Nephron (organoid): ENCODE measurements around the gene FAM118B.
A peak's percentile ranks its signal among the peaks of the same experiment; 100 is the strongest.

Experiments
- H3K27ac Mint-ChIP-seq, 3 experiments: 2 replicates each; pipeline ENCODE4 v1.8.0; 2020; ENCODE audit warnings: mixed read lengths in 3 of 3, mild to moderate bottlenecking in 2 of 3, moderate library complexity in 1 of 3
- H3K27me3 Mint-ChIP-seq: 2 replicates; pipeline ENCODE4 v1.8.0; 2021; ENCODE audit warnings: low read depth, mild to moderate bottlenecking, moderate library complexity, mixed read lengths
- H3K36me3 Mint-ChIP-seq: 2 replicates; pipeline ENCODE4 v1.8.0; 2020; ENCODE audit warnings: low read depth, mixed read lengths
- H3K4me1 Mint-ChIP-seq: 2 replicates; pipeline ENCODE4 v1.8.0; 2020; ENCODE audit warnings: mixed read lengths
- H3K4me3 Mint-ChIP-seq, 3 experiments: 2 replicates each; pipeline ENCODE4 v1.8.0; 2020; ENCODE audit warnings: mild to moderate bottlenecking in 3 of 3, mixed read lengths in 3 of 3, moderate library complexity in 2 of 3
- H3K9me3 Mint-ChIP-seq: 2 replicates; pipeline ENCODE4 v1.8.0; 2020; ENCODE audit warnings: mixed read lengths
- CTCF ChIP-seq, 3 experiments: fragments of 200-600 bp; sonication (generic); IDR thresholded peaks; one replicate each; pipeline ENCODE4 v1.5.0; 2021; ENCODE audit warnings: antibody characterized with exemption in 3 of 3; ENCODE audit not compliant: unreplicated experiment in 3 of 3

FAM118B gene

GRCh38 chr11:126288237-126288636 is 76.7 kb downstream of the FAM118B start:
- TF ChIP-seq CTCF (IDR thresholded peaks at IDR 0.05; ENCODE audit: unreplicated experiment in 3 of 3): no peak
- Mint-ChIP-seq H3K27me3 (no peaks in the 10 kb centered on the region), H3K36me3 (peaks cover 18% of the 10 kb centered on the region), H3K4me1 (peaks cover 9% of the 10 kb centered on the region), H3K9me3 (no peaks in the 10 kb centered on the region), H3K4me3 (no peak overlapping the region), H3K27ac (no peak overlapping the region)

- Mint-ChIP-seq H3K4me3 (no peak overlapping the region), H3K9me3 (no peaks in the 10 kb centered on the region), H3K27ac (no peak overlapping the region), H3K27me3 (no peaks in the 10 kb centered on the region), H3K36me3 (peaks cover 34% of the 10 kb centered on the region), H3K4me1 (no peaks in the 10 kb centered on the region)
- no peak for TF ChIP-seq CTCF (IDR thresholded peaks at IDR 0.05; ENCODE audit: unreplicated experiment in 3 of 3)
Observed at GRCh38 chr11:126290887-126291286, 79.3 kb downstream of the FAM118B start.

- peaks cover 41% of the 10 kb centered on the region for H3K36me3 Mint-ChIP-seq
- H3K27me3 Mint-ChIP-seq: no peaks in the 10 kb centered on the region
- H3K4me3 Mint-ChIP-seq: no peak overlapping the region
- no peak for TF ChIP-seq CTCF (IDR thresholded peaks at IDR 0.05; ENCODE audit: unreplicated experiment in 3 of 3)
- no peaks in the 10 kb centered on the region for H3K4me1 Mint-ChIP-seq
- no peak overlapping the region for H3K27ac Mint-ChIP-seq
- no peaks in the 10 kb centered on the region for H3K9me3 Mint-ChIP-seq
Observed at GRCh38 chr11:126293726-126294125, 82.1 kb downstream of the FAM118B start.

GRCh38 chr11:126297004-126297403 is 85.4 kb downstream of the FAM118B start:
- Mint-ChIP-seq H3K27me3 (no peaks in the 10 kb centered on the region), H3K4me3 (no peak overlapping the region), H3K36me3 (peaks cover 43% of the 10 kb centered on the region), H3K9me3 (no peaks in the 10 kb centered on the region), H3K4me1 (no peaks in the 10 kb centered on the region), H3K27ac (no peak overlapping the region)
- TF ChIP-seq CTCF (IDR thresholded peaks at IDR 0.05; ENCODE audit: unreplicated experiment in 3 of 3): no peak

GRCh38 chr11:126303623-126304456 is 92.3 kb downstream of the FAM118B start, which contains the start of gene DCPS:
DCPS (plus strand) TSS chr11:126304060; CDS start chr11:126304081, 21 bp downstream.
- TF ChIP-seq CTCF (IDR thresholded peaks at IDR 0.05; ENCODE audit: unreplicated experiment in 3 of 3): no peak

More at GRCh38 chr11:126303623-126304456, 92.3 kb downstream of the FAM118B start, which contains the start of gene DCPS:
- Mint-ChIP-seq H3K36me3 (peaks cover 28% of the 10 kb centered on the region), H3K27me3 (peaks cover 3% of the 10 kb centered on the region), H3K4me1 (peaks cover 28% of the 10 kb centered on the region), H3K27ac (peak within 1 kb of the TSS; percentile 86 to 88 (median 87)), H3K9me3 (no peaks in the 10 kb centered on the region), H3K4me3 (peak within 1 kb of the TSS; percentile 83 to 91 (median 91))
